K562 (cell line): ENCODE measurements around the gene ANKMY2. TPM values are rescaled to one million over a fixed set of nuclear protein-coding genes. Genes with fewer than 3 reads are reported as not detected.

Source experiments
- ATAC-seq: fragments of 200-7000 bp; cut with Tn5 transposase; 3 replicates; pipeline ENCODE4 v1.9.1; 2020; ENCODE audit warnings: moderate library complexity
- BruUV-seq: library from RNA; stranded (reverse); fragments of 400-500 nt; replicated peaks from 2 replicates; lab custom pipeline; 2021; lab: Mats Ljungman, UMichigan
- CTCF ChIA-PET: fragments of 300-600 bp; formaldehyde crosslinking; extraction: SDS; loops from one replicate; lab custom pipeline; 2021; ENCODE audit warnings: low intra/inter-chr PET ratio; lab: Yijun Ruan, JAX
- POLR2A ChIA-PET: fragments of 300-600, 350-650 bp; sonication (Branson Sonifier 250); formaldehyde crosslinking; extraction: SDS; loops from one replicate; lab custom pipeline; 2021; ENCODE audit warnings: antibody characterized with exemption, inconsistent platforms; lab: Yijun Ruan, JAX
- DNase-seq, 4 experiments: peaks; one replicate each; pipeline versions ENCODE4 v3.0.0 to v3.0.0-alpha.2; 2011 to 2018; ENCODE audit warnings: low spot score in 3 of 4, mixed read lengths in 3 of 4; ENCODE audit errors: extremely low read depth in 1 of 4
- FAIRE-seq: peaks from 2 replicates; lab custom pipeline; 2011; peaks lifted over from hg19 to GRCh38; lab: Jason Lieb, UNC
- H2AFZ ChIP-seq: 2 replicates; pipeline ENCODE4 v1.6.0; 2011; ENCODE audit warnings: low read depth, low read length, control low read depth, inconsistent platforms
- H3K27ac ChIP-seq: fragments of 200-600 bp; 3 replicates; pipeline ENCODE4 v1.8.0; 2011; ENCODE audit warnings: low read depth, mild to moderate bottlenecking, control low read depth, inconsistent platforms, low read length, moderate library complexity, mixed read lengths; ENCODE audit errors: extremely low read depth
- H3K27me3 ChIP-seq, 2 experiments: fragments of 300-600 bp in 1 of 2; 2 replicates in 1 of 2; 3 replicates in 1 of 2; pipeline versions ENCODE4 v1.6.0 to v1.8.0; 2011; ENCODE audit warnings: inconsistent platforms in 2 of 2, low read length in 2 of 2, mild to moderate bottlenecking in 1 of 2, mixed read lengths in 1 of 2, moderate library complexity in 1 of 2; ENCODE audit not compliant: control insufficient read depth in 2 of 2, insufficient read depth in 2 of 2
- H3K36me3 ChIP-seq: fragments of 300-600 bp; 3 replicates; pipeline ENCODE4 v1.8.0; 2011; ENCODE audit warnings: mild to moderate bottlenecking, low read length, inconsistent platforms; ENCODE audit not compliant: control insufficient read depth, insufficient read depth
- H3K4me1 ChIP-seq, 2 experiments: fragments of 200-600 bp in 1 of 2; replicated peaks in 1 of 2; 2 replicates in 1 of 2; 3 replicates in 1 of 2; pipeline versions ENCODE4 v1.5.1 to v1.8.0; 2011; ENCODE audit warnings: inconsistent platforms in 2 of 2, low read length in 2 of 2, mild to moderate bottlenecking in 1 of 2, mixed read lengths in 1 of 2, moderate library complexity in 1 of 2; ENCODE audit not compliant: control insufficient read depth in 2 of 2, insufficient read depth in 2 of 2
- H3K4me2 ChIP-seq: 2 replicates; pipeline ENCODE4 v1.6.1; 2011; ENCODE audit warnings: low read length, control low read depth, inconsistent platforms, mixed read lengths; ENCODE audit not compliant: insufficient read depth
- H3K4me3 ChIP-seq: fragments of 200-600 bp; sonication (generic), shearing (Covaris generic); 2 replicates; pipeline ENCODE4 v1.5.1; 2016; ENCODE audit warnings: control low read depth, inconsistent platforms
- H3K79me2 ChIP-seq: fragments of 200-600 bp; 3 replicates; pipeline ENCODE4 v1.8.0; 2011; ENCODE audit warnings: low read length, inconsistent platforms; ENCODE audit not compliant: control insufficient read depth, insufficient read depth
- H3K9ac ChIP-seq, 2 experiments: 2 replicates each; pipeline versions ENCODE4 v1.6.0 to v1.6.1; 2011; ENCODE audit warnings: low read depth in 2 of 2, low read length in 2 of 2, control low read depth in 1 of 2, inconsistent platforms in 1 of 2, mild to moderate bottlenecking in 1 of 2, mixed read lengths in 1 of 2; ENCODE audit not compliant: insufficient read depth in 1 of 2
- H3K9me1 ChIP-seq: one replicate; pipeline ENCODE4 v1.6.0; 2011; ENCODE audit warnings: inconsistent platforms, mild to moderate bottlenecking, low read length, moderate library complexity; ENCODE audit not compliant: control insufficient read depth, insufficient read depth
- H3K9me3 ChIP-seq: replicated peaks from 2 replicates; pipeline ENCODE4 v1.5.1; 2011; ENCODE audit warnings: low read depth, low read length, inconsistent platforms; ENCODE audit not compliant: control insufficient read depth, insufficient read depth
- H4K20me1 ChIP-seq: replicated peaks from 2 replicates; pipeline ENCODE4 v1.6.1; 2011; ENCODE audit warnings: low read length, inconsistent platforms, mixed read lengths; ENCODE audit not compliant: control insufficient read depth, insufficient read depth
- KDM5B ChIP-seq: fragments of 200-600 bp; sonication (generic); IDR thresholded peaks from 2 replicates; pipeline ENCODE4 v1.6.1; 2012; ENCODE audit warnings: low read depth, mild to moderate bottlenecking, moderate library complexity, low read length, control low read depth, inconsistent platforms; ENCODE audit not compliant: insufficient replicate concordance
- MTA1 ChIP-seq: fragments of 450-650 bp; IDR thresholded peaks from 2 replicates; pipeline ENCODE4 v1.6.1; 2017; ENCODE audit warnings: borderline replicate concordance
- NONO ChIP-seq, 2 experiments: fragments of 200-400 bp in 1 of 2; fragments of 450-650 bp in 1 of 2; formaldehyde crosslinking in 1 of 2; IDR thresholded peaks; 2 replicates each; pipeline ENCODE4 v1.6.1; 2017; ENCODE audit warnings: low read depth in 2 of 2, mild to moderate bottlenecking in 2 of 2, moderate library complexity in 2 of 2, low read length in 1 of 2
- POLR2AphosphoS5 ChIP-seq: IDR thresholded peaks from 2 replicates; pipeline ENCODE4 v1.6.1; 2011; ENCODE audit warnings: mild to moderate bottlenecking, low read depth, low read length, moderate library complexity; ENCODE audit not compliant: control insufficient read depth, insufficient read depth
- TBP ChIP-seq: optimal IDR thresholded peaks from 2 replicates; pipeline ENCODE3; 2011; ENCODE audit warnings: low read depth, low read length, improper control_type of control experiment
- YY1 ChIP-seq, 3 experiments: IDR thresholded peaks; 2 replicates each; pipeline ENCODE4 v1.6.1; 2011; ENCODE audit warnings: low read length in 2 of 3, mild to moderate bottlenecking in 2 of 3, moderate library complexity in 2 of 3, borderline replicate concordance in 1 of 3, control low read depth in 1 of 3, low read depth in 1 of 3; ENCODE audit not compliant: insufficient read depth in 3 of 3, insufficient replicate concordance in 2 of 3, control insufficient read depth in 1 of 3, insufficient read length in 1 of 3; ENCODE audit errors: extremely low read depth in 1 of 3
- WGBS: fragments of 100-300 bp; shearing (Covaris generic); methylation state at CpG from one replicate; pipeline ENCODE4 v1.1.6; 2016; ENCODE audit warnings: low coverage, mixed read lengths; ENCODE audit not compliant: insufficient coverage; ENCODE audit errors: missing lambda C conversion rate; 5-methylcytosine and 5-hydroxymethylcytosine counted together
- in situ Hi-C: fragments of 300-500 bp; cut with MboI; formaldehyde crosslinking; loops from 4 replicates; pipeline ENCODE4 v1.15.0; 2018; ENCODE audit warnings: inconsistent platforms, mixed read lengths
- intact Hi-C: fragments of 100-400 bp; cut with micrococcal nuclease; formaldehyde crosslinking; loops from 2 replicates; pipeline ENCODE4 v1.14.2; 2022
- polyA plus RNA-seq, 8 experiments: library from polyadenylated mRNA; depleted of rRNA in 4 of 8; stranded (reverse) in 5 of 8; unstranded in 3 of 8; fragments of >200 nt; fragmentation: Nextera tagmentation in 2 of 8; fragmentation: Illumina TruSeq in 1 of 8; extraction: Ambion mirVana in 2 of 8; extraction: Trizol in 1 of 8; gene quantifications; 2 replicates each; pipeline versions ENCODE4 v1.2.1 to v1.2.3, GENCODE V29; 2011 to 2014; ENCODE audit warnings: inconsistent platforms in 1 of 8, missing spikeins in 1 of 8
- total RNA-seq, 7 experiments: library from RNA; depleted of rRNA in 6 of 7; stranded (reverse); fragments of >200 nt in 6 of 7; fragmentation: Illumina TruSeq in 2 of 7; extraction: Trizol in 2 of 7; gene quantifications; 2 replicates each; pipeline versions ENCODE4 v1.2.1 to v1.2.3, GENCODE V29; 2011 to 2021; ENCODE audit warnings: low replicate concordance in 1 of 7

ANKMY2 gene
- total and polyA plus RNA-seq, 9 of the 15 experiments (the other 6 are each of a cell fraction or from before 2014, with no cell fraction given), result 38.9 to 71.5 (median 48.8) TPM

- Histone ChIP-seq H3K36me3 (peaks cover 57% of the 10 kb centered on the region), H3K9ac (no peak overlapping the region), H3K9me3 (no peaks in the 10 kb centered on the region), H3K79me2 (peaks cover 100% of the 10 kb centered on the region), H3K4me2 (no peak overlapping the region), H3K27ac (no peak overlapping the region), H4K20me1 (peaks cover 26% of the 10 kb centered on the region), H3K9me1 (no peaks in the 10 kb centered on the region), H3K4me3 (no peak overlapping the region), H3K4me1 (peaks cover 8 to 44% of the 10 kb centered on the region in 2 experiments; a peak in 4 of 5 replicates), H3K27me3 (no peaks in the 10 kb centered on the region), H2AFZ (no peak overlapping the region)
- 76% methylated on average over 9 of the region's 9 CpGs for WGBS
- DNase-seq (no peak), ATAC-seq (no peak), FAIRE-seq (no peak)
- in situ Hi-C loops, result no loop called here
- TF ChIP-seq MTA1 (no peak), KDM5B (no peak), YY1 (IDR thresholded peaks at IDR 0.05; ENCODE audit: borderline replicate concordance in 1 of 3, control insufficient read depth in 1 of 3, extremely low read depth in 1 of 3, insufficient read depth in 3 of 3, insufficient read length in 1 of 3, insufficient replicate concordance in 2 of 3, low read depth in 1 of 3, low read length in 2 of 3) (no peak), NONO (IDR thresholded peaks at IDR 0.05; ENCODE audit: low read depth in 2 of 2, low read length in 1 of 2) (no peak), POLR2AphosphoS5 (no peak), TBP (no peak)
- ChIA-PET POLR2A (interaction anchor here (0.9 to 1.8 kb wide), 6 partner anchors 8 to 24 kb away, joined by 3 to 5 read pairs (median 3); no protein-coding TSS in a partner anchor), CTCF (no interaction called here)
- BruUV-seq, result no TSS peak
- intact Hi-C loops, result no loop called here
These were observed 6.1 kb upstream of the ANKMY2 start for GRCh38 chr7:16651396-16652239.
